Esophagus squamous epithelium (tissue), 5 donors: ENCODE results near the gene PLEKHA4. TPM values are rescaled to one million over a fixed set of nuclear protein-coding genes. Genes with fewer than 3 reads are reported as not detected.

Source experiments
- DNase-seq: peaks from one replicate; lab custom pipeline; 2025; lab: John Stamatoyannopoulos, UW
- H3K27ac ChIP-seq, 4 donors: fragments of 200-600 bp; sonication (generic); one replicate each; pipeline ENCODE4 v1.5.1; 2016 to 2019; ENCODE audit warnings: mild to moderate bottlenecking in 1 of 4
- H3K27me3 ChIP-seq, 4 donors: fragments of 200-600 bp; sonication (generic); 1 replicate in 3 of 4; 2 replicates in 1 of 4; pipeline versions ENCODE4 v1.5.1 to v1.6.0; 2017 to 2021; ENCODE audit warnings: antibody characterized with exemption in 1 of 4
- H3K36me3 ChIP-seq, 3 donors: fragments of 200-600 bp; sonication (generic); one replicate each; pipeline ENCODE4 v1.5.1; 2016 to 2019
- H3K4me1 ChIP-seq, 3 donors: fragments of 200-600 bp; sonication (generic); one replicate each; pipeline ENCODE4 v1.5.1; 2017 to 2019
- H3K4me3 ChIP-seq, 4 donors: fragments of 200-600 bp; sonication (generic); 1 replicate in 3 of 4; 2 replicates in 1 of 4; pipeline ENCODE4 v1.5.1; 2016 to 2019; ENCODE audit warnings: mild to moderate bottlenecking in 2 of 4, moderate library complexity in 1 of 4
- H3K9me3 ChIP-seq, 3 donors: fragments of 200-600 bp; sonication (generic); one replicate each; pipeline ENCODE4 v1.5.1; 2016 to 2019
- CTCF ChIP-seq, 6 experiments: fragments of 450-650 bp in 4 of 6; fragments of 200-600 bp in 2 of 6; sonication (generic) in 2 of 6; IDR thresholded peaks; one replicate each; pipeline ENCODE4 v1.5.1; 2016 to 2019; ENCODE audit warnings: antibody characterized with exemption in 6 of 6, mild to moderate bottlenecking in 4 of 6, moderate library complexity in 4 of 6
- POLR2A ChIP-seq, 4 donors: fragments of 450-650 bp; IDR thresholded peaks; one replicate each; pipeline ENCODE4 v1.6.1; 2017; ENCODE audit warnings: antibody characterized with exemption in 4 of 4, mild to moderate bottlenecking in 4 of 4, moderate library complexity in 3 of 4
- WGBS, 2 donors: methylation state at CpG; one replicate each; pipeline ENCODE4 v1.1.5; 2018; 5-methylcytosine and 5-hydroxymethylcytosine counted together
- intact Hi-C: fragments of 100-400 bp; cut with DNase I; formaldehyde crosslinking; loops from one replicate; pipeline ENCODE4 v1.15.0; 2022
- total RNA-seq, 4 donors: library from RNA; depleted of rRNA; stranded (reverse); fragments of >200 nt; gene quantifications; one replicate each; pipeline ENCODE4 v1.1.0, GENCODE V29; 2016
- donor health status: DM: yes; HTN: yes; CAD: no.

PLEKHA4 gene
- total RNA-seq, 4 donors from 2014 or later = 2.8 to 9.0 (median 5.6) TPM

GRCh38 chr19:48835734-48836088, 32.7 kb downstream of the PLEKHA4 start:
- peaks cover 0 to 25% (median 2%) of the 10 kb centered on the region in 3 donors for H3K4me1 ChIP-seq
- 0 to 7% methylated on average over 6 to 9 of the region's 12 CpGs for WGBS, 2 donors
- peak; percentile 51 for DNase-seq
- peak overlapping the region; percentile 58 to 89 (median 82) for H3K27ac ChIP-seq
- H3K36me3 ChIP-seq = peaks cover 0 to 31% (median 0%) of the 10 kb centered on the region in 3 donors
- intact Hi-C loops = loop anchor here (2.0 kb wide), 1 partner anchor 41 kb away; no protein-coding TSS in a partner anchor
- no peaks in the 10 kb centered on the region for H3K27me3 ChIP-seq
- TF ChIP-seq POLR2A (IDR thresholded peaks at IDR 0.05) (peak in 1 of 4 donors; percentile 36), CTCF (IDR thresholded peaks at IDR 0.05) (peak; percentile 90 to 97 (median 94))
- H3K4me3 ChIP-seq = peak overlapping the region; percentile 2 to 62 (median 40)
- H3K9me3 ChIP-seq = no peaks in the 10 kb centered on the region

GRCh38 chr19:48833977-48834376, 34.4 kb downstream of the PLEKHA4 start:
- TF ChIP-seq POLR2A (IDR thresholded peaks at IDR 0.05) (no peak), CTCF (IDR thresholded peaks at IDR 0.05) (no peak)
- no peak for DNase-seq
- H3K36me3 ChIP-seq = peaks cover 0 to 35% (median 0%) of the 10 kb centered on the region in 3 donors
- no peaks in the 10 kb centered on the region for H3K27me3 ChIP-seq
- no peak overlapping the region for H3K27ac ChIP-seq
- H3K4me3 ChIP-seq = no peak overlapping the region
- 70 to 73% methylated on average over 5 of the region's 5 CpGs for WGBS, 2 donors
- H3K4me1 ChIP-seq = peaks cover 0 to 25% (median 2%) of the 10 kb centered on the region in 3 donors
- intact Hi-C loops = no loop called here
- H3K9me3 ChIP-seq = no peaks in the 10 kb centered on the region

GRCh38 chr19:48833049-48833448, 35.4 kb downstream of the PLEKHA4 start:
- intact Hi-C loops = no loop called here
- Histone ChIP-seq H3K9me3 (no peaks in the 10 kb centered on the region), H3K4me3 (no peak overlapping the region), H3K4me1 (peaks cover 0 to 25% (median 2%) of the 10 kb centered on the region in 3 donors), H3K27ac (no peak overlapping the region), H3K36me3 (peaks cover 0 to 35% (median 0%) of the 10 kb centered on the region in 3 donors), H3K27me3 (no peaks in the 10 kb centered on the region)
- no peak for TF ChIP-seq CTCF (IDR thresholded peaks at IDR 0.05)
- TF ChIP-seq POLR2A (IDR thresholded peaks at IDR 0.05) = no peak
- DNase-seq = no peak
- WGBS, 2 donors = 79 to 83% methylated on average over 5 of the region's 5 CpGs

- Histone ChIP-seq H3K4me1 (peaks cover 0 to 9% (median 0%) of the 10 kb centered on the region in 3 donors), H3K9me3 (no peaks in the 10 kb centered on the region), H3K4me3 (no peak overlapping the region), H3K27ac (no peak overlapping the region), H3K27me3 (no peaks in the 10 kb centered on the region), H3K36me3 (peaks cover 0 to 35% (median 0%) of the 10 kb centered on the region in 3 donors)
- no peak for TF ChIP-seq POLR2A (IDR thresholded peaks at IDR 0.05)
- no peak for TF ChIP-seq CTCF (IDR thresholded peaks at IDR 0.05)
- 91 to 96% methylated on average over 3 to 4 of the region's 4 CpGs for WGBS, 2 donors
- DNase-seq = no peak
- intact Hi-C loops = no loop called here
These were observed 37.5 kb downstream of the PLEKHA4 start for GRCh38 chr19:48830965-48831364.

GRCh38 chr19:48830088-48830487, 38.3 kb downstream of the PLEKHA4 start:
- TF ChIP-seq POLR2A (IDR thresholded peaks at IDR 0.05) = no peak
- no peak for TF ChIP-seq CTCF (IDR thresholded peaks at IDR 0.05)
- WGBS, 2 donors = 89 to 95% methylated on average over 9 of the region's 9 CpGs
- intact Hi-C loops = no loop called here
- Histone ChIP-seq H3K36me3 (peaks cover 0 to 35% (median 0%) of the 10 kb centered on the region in 3 donors), H3K27me3 (no peaks in the 10 kb centered on the region), H3K27ac (no peak overlapping the region), H3K9me3 (no peaks in the 10 kb centered on the region), H3K4me1 (peaks cover 0 to 4% (median 0%) of the 10 kb centered on the region in 3 donors), H3K4me3 (no peak overlapping the region)
- DNase-seq = no peak
